DMS53 treated with DMSO at 0.1 percent for 48 hours (cell line): ENCODE results near the gene TSG101.

Experiments used
- DNase-seq: peaks from one replicate; lab custom pipeline; 2025; ENCODE audit not compliant: unreplicated experiment; lab: John Stamatoyannopoulos, UW

The TSG101 gene

DNA sequence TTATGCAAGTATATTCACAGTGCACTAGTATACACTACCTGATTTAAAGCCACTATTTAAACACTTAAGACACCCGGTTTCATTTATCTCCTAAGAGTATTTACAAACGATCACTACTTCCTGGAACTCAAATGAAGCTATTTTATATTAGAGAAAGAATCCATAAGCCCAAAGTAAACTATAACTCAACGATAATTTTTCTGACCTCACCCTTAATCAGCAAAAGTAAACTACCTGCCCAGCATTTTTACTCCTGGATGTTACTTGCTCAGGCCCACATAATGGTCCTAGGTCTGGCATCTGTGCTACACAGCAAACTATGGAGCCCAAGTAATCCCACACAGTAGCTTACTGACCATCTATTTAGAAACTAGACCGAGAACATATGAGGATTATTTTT, 33.4 kb downstream of the TSG101 start:
- peak; percentile 64 for DNase-seq

DNA sequence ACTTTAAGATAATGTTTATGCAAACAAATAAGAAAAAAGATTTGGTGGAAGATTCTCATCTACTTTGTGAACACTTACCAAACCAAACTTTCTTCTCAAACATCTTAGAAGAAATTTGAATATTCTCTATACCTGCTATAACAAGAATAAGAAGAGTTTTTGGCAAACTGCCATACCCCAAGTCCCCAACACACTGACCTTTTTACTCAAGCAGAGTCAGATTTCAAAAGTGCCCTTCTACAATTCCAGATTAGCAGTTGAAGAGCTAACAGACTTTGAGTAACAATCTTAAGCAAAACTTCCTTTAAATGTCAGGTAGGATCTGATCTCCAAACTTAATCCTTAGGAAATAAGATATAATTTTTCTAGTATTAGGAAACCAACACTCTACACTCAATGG, 33.9 kb downstream of the TSG101 start:
- DNase-seq: peak; percentile 51

DNA sequence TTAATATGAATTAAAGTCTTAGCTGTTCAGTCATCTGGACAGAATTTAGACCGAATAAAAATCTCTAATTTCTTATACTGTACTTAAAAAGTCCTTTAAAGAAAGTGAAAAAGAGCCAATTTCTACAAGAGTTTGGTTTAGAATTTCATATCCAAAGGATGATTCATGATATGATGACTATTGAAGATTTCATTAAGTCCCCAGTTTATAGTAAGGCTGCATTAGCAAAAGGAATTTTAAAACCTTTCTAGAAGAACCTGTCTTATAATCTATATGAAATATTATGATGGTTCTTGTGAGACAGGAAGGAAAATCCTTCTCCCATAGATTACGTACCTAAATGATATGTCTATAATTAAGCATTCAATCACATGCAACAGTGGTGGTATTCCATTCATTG, 34.8 kb downstream of the TSG101 start:
- no peak for DNase-seq

DNA sequence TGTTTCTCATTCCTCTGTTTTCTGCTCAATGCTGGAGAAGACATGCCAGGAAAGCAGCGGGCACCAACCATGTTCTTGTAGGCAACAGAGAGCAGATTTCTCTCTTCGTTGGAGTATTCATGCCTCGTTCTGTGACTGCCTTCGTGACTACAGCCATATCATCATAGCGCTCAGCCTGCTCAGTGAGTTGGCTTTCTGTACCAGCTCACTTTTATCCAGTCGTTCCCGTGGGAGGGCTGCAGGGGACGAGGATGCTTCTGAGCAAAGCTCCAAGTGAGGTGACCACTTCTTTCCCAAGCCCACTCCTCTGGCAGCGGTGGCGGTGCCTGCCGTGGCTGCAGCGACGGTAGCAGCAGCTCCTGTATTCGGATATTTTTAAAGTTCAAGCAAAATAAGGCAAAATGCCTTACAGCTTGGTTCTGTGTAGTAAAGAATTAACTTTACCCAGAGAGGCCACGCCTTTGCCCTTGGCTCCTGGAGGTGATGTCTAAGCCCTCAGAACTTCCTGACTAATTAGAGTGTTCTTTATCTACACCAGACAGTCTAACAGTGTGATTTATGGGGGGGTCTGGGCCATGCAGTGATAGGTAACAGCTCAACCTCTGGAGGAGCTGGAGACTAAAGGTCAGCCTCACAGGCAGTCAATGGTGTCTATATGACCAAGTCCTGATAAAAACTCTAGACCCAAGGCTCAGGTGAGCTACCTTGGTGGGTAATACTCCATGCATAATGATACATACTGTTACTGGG, 35.8 kb downstream of the TSG101 start:
- no peak for DNase-seq

DNA sequence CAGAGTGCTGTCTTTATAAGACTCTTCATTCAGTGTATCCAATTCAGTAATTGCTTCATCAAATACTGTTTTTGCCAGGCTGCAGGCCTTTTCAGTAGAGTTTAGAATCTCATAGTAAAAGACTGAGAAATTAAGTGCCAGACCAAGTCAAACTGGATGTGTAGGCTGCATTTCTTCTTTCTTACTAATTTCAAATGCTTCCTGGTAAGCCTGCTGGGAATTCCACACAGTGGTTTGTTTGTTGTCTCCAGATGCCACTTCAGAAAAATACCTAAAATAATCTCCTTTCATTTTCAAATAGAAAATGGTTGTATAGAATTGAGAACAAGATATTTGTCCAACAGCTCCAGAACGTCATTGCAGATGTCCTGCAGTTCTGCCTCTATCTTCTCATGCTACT, 36.4 kb downstream of the TSG101 start:
- DNase-seq: no peak

DNA sequence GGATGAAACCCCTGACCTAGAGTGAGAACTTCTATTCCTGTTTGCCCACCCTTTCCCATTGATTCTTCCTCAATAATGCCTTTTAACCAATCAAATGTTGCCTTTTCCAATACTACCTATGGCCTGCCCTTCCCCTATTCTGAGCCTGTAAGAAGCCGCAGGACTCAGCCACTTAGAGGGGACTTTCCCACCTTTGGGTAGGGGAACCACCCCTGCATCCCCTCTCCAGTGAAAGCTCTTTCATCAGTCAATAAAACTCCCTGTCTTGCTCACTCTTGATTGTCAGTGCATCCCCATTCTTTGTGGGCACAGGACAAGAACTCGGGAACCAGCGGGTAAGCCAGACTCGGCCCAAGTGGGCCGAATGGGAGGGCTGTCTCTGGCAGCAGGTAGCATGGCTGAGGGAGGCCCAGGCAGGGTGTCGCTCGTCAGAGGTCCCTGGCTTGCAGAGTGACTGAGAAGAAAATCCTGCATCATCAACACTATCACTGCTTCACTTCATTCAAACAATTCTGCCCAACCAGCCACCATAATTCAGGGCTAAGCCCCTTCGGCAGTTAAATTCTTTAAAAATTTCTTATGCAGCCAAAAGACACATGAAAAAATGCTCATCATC, 40.7 kb downstream of the TSG101 start:
- DNase-seq: no peak

DNA sequence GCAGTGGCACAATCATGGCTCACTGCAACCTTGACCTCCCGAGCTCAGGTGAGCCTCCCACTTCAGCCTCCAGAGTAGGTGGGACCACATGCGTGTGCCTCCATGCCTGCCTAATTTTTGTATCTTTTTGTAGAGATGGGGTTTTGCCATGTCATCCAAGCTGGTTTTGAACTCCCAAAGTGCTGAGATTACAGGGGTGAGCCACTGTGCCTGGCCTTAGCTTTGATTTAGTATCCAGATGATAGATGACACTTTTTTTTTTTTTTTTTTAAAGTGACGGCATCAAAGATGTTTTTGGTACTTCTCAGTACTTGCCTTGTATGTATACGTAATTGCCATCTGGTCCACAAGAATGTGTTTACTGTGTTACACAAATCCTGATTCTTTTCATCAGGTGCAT, 47.7 kb downstream of the TSG101 start:
- no peak for DNase-seq

DNA sequence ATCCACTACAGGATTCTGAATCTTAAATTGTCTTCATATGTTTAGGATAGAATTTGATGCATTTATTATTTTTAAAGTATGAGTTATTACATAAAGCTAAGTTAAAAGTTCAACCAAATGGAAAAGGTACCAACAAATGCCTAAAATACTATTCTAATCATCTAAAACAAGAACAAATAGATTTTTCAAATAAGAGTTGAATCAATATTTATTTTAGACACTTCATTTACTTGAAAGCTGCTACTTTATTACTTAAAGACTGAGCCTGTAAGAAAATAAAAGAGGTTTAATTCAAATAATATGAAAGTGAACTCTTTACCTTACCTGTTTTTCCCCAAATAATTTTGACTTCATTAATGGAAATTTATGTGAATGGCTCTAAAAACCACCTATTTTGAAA, 54.2 kb downstream of the TSG101 start:
- DNase-seq: no peak

DNA sequence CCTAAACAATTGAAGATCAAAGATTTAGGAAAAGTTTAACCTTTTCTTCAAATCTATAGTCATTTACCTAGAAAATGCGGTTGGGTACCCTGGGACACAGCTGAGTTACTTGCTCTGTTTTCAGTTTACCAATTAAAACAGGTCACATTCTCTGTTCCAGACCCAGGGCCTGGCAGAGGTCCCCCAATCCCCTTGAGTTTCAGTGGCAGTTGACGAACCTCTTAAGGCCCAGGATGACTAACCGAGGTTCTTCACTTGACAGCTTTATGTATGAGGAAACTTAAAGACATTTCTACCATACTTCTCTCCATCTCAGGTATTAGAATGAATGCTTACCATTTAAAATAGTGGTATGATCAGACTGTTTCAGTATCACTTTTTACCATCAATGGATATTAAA, 54.7 kb downstream of the TSG101 start:
- DNase-seq: no peak

DNA sequence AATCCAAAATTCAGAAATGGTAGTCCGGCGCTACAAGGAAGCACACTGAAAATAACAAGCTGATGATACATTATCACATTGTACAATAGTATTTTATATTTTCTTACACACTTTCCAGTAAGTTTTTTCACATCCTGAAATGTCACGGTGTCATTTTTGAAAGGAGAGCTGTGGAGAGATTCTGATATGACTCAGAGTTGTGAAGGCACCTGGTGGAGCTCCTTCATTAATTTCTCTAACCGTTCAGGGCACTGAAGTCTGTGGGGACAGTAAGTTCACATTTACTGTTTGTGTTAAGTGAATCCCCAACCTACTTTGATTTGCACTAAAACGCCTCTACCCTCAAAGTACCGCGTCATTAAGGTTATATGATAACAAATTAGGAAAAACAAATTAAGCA, 57.8 kb downstream of the TSG101 start:
- no peak for DNase-seq

DNA sequence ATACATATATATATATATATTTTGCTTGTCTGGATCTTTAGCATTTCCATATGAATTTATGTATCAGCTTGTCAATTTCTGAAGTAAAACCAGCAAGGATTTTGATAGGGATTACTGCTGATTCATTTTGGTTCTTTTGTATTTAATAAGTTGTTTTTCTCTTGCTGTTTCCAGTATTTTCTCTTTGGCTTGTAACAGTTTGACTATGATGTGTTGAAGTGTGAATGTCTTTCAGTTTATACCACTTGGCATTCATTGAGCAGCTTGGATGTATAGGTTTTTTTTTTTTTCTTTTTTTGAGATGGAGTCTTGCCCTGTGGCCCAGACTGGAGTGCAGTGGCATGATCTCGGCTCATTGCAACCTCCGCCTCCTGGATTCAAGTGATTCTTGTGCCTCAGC, 58.7 kb downstream of the TSG101 start:
- DNase-seq: no peak

DNA sequence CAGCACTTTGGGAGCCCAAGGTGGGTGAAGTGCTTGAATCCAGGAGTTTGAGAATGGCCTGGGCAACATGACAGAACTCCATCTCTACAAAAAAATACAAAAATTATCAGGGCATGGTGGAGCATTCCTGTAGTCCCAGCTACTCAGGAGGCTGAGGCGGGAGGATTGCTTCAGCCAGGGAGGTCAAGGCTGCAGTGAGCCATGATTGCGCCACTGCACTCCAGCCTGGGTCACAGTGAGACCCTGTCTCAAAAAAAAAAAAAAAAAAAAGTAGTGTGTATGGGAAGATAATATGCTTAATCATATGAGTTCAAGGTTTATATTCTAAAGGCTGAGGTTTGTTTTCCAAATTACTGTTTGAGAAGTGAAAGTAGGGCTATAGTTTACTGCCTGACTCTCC, 60.3 kb downstream of the TSG101 start:
- DNase-seq: no peak

DNA sequence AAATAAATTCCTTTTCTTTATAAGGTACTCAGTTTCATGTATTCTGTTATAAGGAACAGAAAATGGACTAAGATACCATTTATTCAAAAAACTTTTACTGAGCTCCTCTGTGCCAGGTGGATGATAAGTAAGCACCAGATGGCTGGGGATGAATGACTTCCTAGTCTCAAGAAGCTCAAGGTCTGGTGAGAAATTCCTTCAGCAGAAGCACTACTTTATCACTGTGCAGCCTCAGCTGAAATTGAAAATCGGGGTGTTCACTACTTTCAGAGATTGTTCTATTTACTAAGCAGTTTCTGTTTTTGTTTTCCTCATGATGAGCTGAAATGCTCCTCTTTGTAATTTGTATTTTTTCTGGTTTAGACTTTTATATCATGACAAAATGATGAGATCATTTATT, 63.3 kb downstream of the TSG101 start:
- DNase-seq: no peak

DNA sequence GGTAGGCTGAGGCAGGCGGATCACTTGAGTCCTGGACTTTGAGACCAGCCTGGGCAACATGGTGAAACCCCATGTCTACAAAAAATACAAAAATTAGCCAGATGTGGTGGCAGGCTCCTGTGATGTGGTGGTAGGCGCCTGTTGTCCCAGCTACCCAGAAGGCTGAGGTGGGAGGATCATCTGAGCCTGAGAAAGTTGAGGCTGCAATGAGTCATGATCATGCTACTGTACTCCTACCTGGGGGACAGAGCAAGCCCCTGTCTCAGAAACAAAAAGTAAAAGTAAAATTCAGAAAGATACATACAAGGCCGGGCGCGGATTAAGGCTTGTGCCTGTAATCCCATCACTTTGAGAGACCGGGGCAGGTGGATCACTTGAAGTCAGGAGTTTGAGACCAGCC, 64.8 kb downstream of the TSG101 start:
- DNase-seq: no peak

DNA sequence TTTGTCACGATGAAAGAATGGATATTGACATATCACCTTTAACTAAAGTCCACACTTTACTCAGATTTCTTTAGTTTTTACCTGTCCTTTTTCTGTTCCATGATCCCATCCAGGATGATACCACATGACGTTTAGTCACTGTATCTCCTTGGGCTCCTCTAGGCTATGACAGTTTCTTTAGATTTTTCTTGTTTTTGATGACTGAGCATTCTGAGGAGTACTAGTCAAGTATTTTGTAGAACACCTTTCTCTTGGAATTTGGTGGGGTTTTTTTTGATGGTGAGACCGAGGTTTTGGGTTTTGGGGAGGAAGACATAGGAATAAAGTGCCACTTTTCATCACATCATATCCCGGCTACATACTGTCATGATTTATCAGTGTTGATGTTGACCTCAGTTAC, 67.1 kb downstream of the TSG101 start:
- DNase-seq: no peak

DNA sequence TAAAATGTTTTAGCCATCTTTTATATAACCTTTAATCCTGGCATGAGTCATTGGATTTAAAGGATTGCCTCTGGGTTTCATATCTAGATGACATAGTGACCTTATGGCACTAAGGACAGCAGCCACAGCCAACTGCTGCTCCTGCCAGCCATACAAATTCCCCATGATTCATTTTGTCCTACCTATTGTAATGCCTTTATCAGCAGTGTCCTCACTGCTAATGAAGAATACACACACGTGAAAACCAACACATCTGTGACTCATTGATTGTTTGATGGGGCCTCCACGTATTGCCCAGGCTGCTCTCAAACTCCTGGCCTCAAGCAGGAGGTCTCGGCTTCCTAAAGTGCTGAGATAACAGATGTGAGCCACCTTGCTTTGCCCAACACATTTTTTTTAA, 69.3 kb downstream of the TSG101 start:
- DNase-seq: peak; percentile 57

DNA sequence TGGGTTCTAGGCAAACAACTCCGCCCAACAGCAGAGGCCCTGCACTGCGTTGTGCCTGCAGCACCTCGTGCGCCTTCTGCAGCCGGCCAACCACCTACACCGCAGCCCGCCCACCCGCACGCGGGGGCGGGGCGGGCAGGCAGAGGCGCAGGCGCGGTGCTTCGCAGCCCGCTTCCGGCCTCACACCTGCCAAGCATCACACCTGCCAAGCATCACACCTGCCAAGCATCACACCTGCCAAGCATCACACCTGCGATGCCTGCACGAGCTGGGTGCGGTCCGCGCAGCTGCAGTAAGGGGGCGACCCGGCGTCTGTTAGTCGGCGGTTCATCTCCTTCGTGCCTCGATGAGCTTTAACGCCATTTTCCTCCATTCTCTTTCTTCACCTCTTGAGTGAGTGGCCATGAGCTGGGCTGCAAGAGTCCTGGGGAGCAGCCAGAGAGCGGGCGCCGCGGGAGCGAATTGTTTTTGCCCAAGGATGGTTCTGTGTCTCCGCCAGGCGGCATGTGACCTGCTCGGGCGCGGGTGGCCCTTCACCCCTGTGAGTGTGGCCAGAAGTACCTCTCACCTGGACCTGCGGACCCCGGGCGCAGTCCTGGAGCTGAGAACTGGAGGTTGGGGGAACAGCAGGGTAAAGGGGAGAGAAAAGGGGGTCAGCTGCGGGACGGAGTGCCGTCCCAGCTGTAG, 70.9 kb downstream of the TSG101 start, which contains the start of gene LDHAL6A:
TSS of gene LDHAL6A (plus strand) at position 171 of the 687 bp plus-strand sequence. CDS start 825 bp downstream, outside the sequence.
- no peak for DNase-seq

DNA sequence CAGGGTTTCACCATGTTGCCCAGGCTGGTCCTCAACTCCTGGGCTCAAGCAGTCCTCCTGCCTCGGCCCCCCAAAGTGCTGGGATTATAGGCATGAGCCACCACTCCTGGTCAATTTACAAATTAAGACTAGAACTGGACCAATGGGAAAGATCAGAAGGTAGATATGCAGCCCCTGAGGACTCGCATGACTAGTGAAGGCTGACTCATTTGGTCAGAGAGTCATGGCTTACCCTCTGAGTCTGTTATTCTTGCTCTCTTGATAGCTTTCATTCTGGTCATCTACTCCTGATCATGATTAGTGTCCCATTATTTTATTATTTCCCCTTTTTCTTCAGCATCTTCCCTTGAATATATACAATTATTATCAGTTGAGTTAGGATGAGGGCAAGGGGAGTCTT, 73.8 kb downstream of the TSG101 start:
- DNase-seq: no peak

DNA sequence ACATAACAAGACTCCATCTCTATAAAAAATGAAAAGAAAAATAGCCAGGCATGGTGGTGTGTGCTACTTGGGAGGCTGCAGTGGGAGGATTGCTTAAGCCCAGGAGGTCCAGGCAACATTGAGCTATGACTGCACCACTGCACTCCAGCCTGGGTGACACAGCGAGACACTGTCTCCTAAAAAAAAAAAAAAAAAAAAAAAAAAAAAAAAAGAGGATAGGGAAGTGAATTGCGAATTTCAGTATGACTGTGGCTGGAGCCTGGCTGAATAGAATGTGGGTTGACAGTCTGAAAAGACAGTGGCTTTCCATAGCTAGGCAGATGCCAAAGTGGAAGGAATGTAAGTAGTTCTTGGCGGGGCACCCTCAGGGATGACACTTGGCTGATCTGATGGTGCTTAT, 77.5 kb downstream of the TSG101 start:
- no peak for DNase-seq

DNA sequence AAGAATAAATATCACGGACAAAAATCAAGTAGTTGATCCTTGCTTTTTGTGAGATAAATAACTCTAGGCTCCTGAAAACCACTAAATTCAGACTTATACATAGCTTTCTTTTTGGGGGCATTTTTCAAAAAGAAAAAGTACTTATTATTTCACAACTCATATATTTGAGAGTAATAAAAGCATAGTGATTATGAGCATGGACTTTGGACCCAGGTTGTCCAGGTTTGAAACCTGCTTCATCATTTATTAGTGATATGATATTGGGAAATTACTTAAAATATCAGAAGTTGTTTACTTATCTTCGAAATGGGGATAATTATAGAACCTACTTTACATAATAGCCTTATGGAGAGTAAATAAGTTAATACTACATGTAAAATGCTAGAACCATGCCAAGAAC, 88.1 kb downstream of the TSG101 start:
- DNase-seq: no peak
